ENCODE measurements around the gene FSTL5.

Gene FSTL5

GRCh38 chr4:161714022-161714751 lies 449.6 kb downstream of the FSTL5 start:
- no peaks in the 10 kb centered on the region for H3K9me3 ChIP-seq (ENCODE audit: control insufficient read depth in 2 of 2, low read length in 2 of 2)
- H3K27me3 ChIP-seq (ENCODE audit: control insufficient read depth in 1 of 2, insufficient read depth in 2 of 2, low read length in 2 of 2): no peaks in the 10 kb centered on the region
- no peaks in the 10 kb centered on the region for H3K36me3 ChIP-seq (ENCODE audit: control insufficient read depth in 2 of 2, insufficient read depth in 2 of 2, low read length in 2 of 2)
- no peak overlapping the region for H3K27ac ChIP-seq (ENCODE audit: low read length)
- no peak overlapping the region for H3K9ac ChIP-seq (ENCODE audit: low read length in 2 of 2)
- H3K4me3 ChIP-seq (ENCODE audit: low read length in 2 of 2): no peak overlapping the region
- H3K4me1 ChIP-seq (ENCODE audit: control insufficient read depth, insufficient read depth, low read length): no peaks in the 10 kb centered on the region

GRCh38 chr4:161704653-161705052 lies 459.1 kb downstream of the FSTL5 start:
- H3K4me1 ChIP-seq (ENCODE audit: control insufficient read depth, insufficient read depth, low read length): no peaks in the 10 kb centered on the region
- H3K4me3 ChIP-seq (ENCODE audit: low read length in 2 of 2): no peak overlapping the region
- no peaks in the 10 kb centered on the region for H3K9me3 ChIP-seq (ENCODE audit: control insufficient read depth in 2 of 2, low read length in 2 of 2)
- H3K27ac ChIP-seq (ENCODE audit: low read length): no peak overlapping the region
- H3K9ac ChIP-seq (ENCODE audit: low read length in 2 of 2): no peak overlapping the region
- H3K36me3 ChIP-seq (ENCODE audit: control insufficient read depth in 2 of 2, insufficient read depth in 2 of 2, low read length in 2 of 2): no peaks in the 10 kb centered on the region
- no peaks in the 10 kb centered on the region for H3K27me3 ChIP-seq (ENCODE audit: control insufficient read depth in 1 of 2, insufficient read depth in 2 of 2, low read length in 2 of 2)

- H3K9ac ChIP-seq (ENCODE audit: low read length in 2 of 2): no peak overlapping the region
- H3K27me3 ChIP-seq (ENCODE audit: control insufficient read depth in 1 of 2, insufficient read depth in 2 of 2, low read length in 2 of 2): no peaks in the 10 kb centered on the region
- no peaks in the 10 kb centered on the region for H3K36me3 ChIP-seq (ENCODE audit: control insufficient read depth in 2 of 2, insufficient read depth in 2 of 2, low read length in 2 of 2)
- no peak overlapping the region for H3K4me3 ChIP-seq (ENCODE audit: low read length in 2 of 2)
- no peak overlapping the region for H3K27ac ChIP-seq (ENCODE audit: low read length)
- H3K9me3 ChIP-seq (ENCODE audit: control insufficient read depth in 2 of 2, low read length in 2 of 2): no peaks in the 10 kb centered on the region
- H3K4me1 ChIP-seq (ENCODE audit: control insufficient read depth, insufficient read depth, low read length): no peaks in the 10 kb centered on the region
These were observed 459.8 kb downstream of the FSTL5 start for GRCh38 chr4:161704040-161704439.

GRCh38 chr4:161702287-161702686 lies 461.5 kb downstream of the FSTL5 start:
- Histone ChIP-seq H3K9ac (ENCODE audit: low read length in 2 of 2) (no peak overlapping the region), H3K4me1 (ENCODE audit: control insufficient read depth, insufficient read depth, low read length) (no peaks in the 10 kb centered on the region), H3K4me3 (ENCODE audit: low read length in 2 of 2) (no peak overlapping the region), H3K27me3 (ENCODE audit: control insufficient read depth in 1 of 2, insufficient read depth in 2 of 2, low read length in 2 of 2) (no peaks in the 10 kb centered on the region), H3K36me3 (ENCODE audit: control insufficient read depth in 2 of 2, insufficient read depth in 2 of 2, low read length in 2 of 2) (no peaks in the 10 kb centered on the region), H3K27ac (ENCODE audit: low read length) (no peak overlapping the region), H3K9me3 (ENCODE audit: control insufficient read depth in 2 of 2, low read length in 2 of 2) (peaks cover 0 to 4% of the 10 kb centered on the region in 2 donors)

GRCh38 chr4:161696944-161697343 lies 466.9 kb downstream of the FSTL5 start:
- no peak overlapping the region for H3K4me3 ChIP-seq (ENCODE audit: low read length in 2 of 2)
- H3K9ac ChIP-seq (ENCODE audit: low read length in 2 of 2): no peak overlapping the region
- no peak overlapping the region for H3K27ac ChIP-seq (ENCODE audit: low read length)
- H3K9me3 ChIP-seq (ENCODE audit: control insufficient read depth in 2 of 2, low read length in 2 of 2): peaks cover 0 to 4% of the 10 kb centered on the region in 2 donors
- no peaks in the 10 kb centered on the region for H3K4me1 ChIP-seq (ENCODE audit: control insufficient read depth, insufficient read depth, low read length)
- no peaks in the 10 kb centered on the region for H3K36me3 ChIP-seq (ENCODE audit: control insufficient read depth in 2 of 2, insufficient read depth in 2 of 2, low read length in 2 of 2)
- H3K27me3 ChIP-seq (ENCODE audit: control insufficient read depth in 1 of 2, insufficient read depth in 2 of 2, low read length in 2 of 2): no peaks in the 10 kb centered on the region

- no peak overlapping the region for H3K9ac ChIP-seq (ENCODE audit: low read length in 2 of 2)
- H3K4me3 ChIP-seq (ENCODE audit: low read length in 2 of 2): no peak overlapping the region
- no peak overlapping the region for H3K27ac ChIP-seq (ENCODE audit: low read length)
- no peaks in the 10 kb centered on the region for H3K9me3 ChIP-seq (ENCODE audit: control insufficient read depth in 2 of 2, low read length in 2 of 2)
- H3K36me3 ChIP-seq (ENCODE audit: control insufficient read depth in 2 of 2, insufficient read depth in 2 of 2, low read length in 2 of 2): no peaks in the 10 kb centered on the region
- no peaks in the 10 kb centered on the region for H3K4me1 ChIP-seq (ENCODE audit: control insufficient read depth, insufficient read depth, low read length)
- H3K27me3 ChIP-seq (ENCODE audit: control insufficient read depth in 1 of 2, insufficient read depth in 2 of 2, low read length in 2 of 2): no peaks in the 10 kb centered on the region
These were observed 483.7 kb downstream of the FSTL5 start for GRCh38 chr4:161680146-161680545.

GRCh38 chr4:161664740-161665139 lies 499.1 kb downstream of the FSTL5 start:
- Histone ChIP-seq H3K9me3 (ENCODE audit: control insufficient read depth in 2 of 2, low read length in 2 of 2) (no peaks in the 10 kb centered on the region), H3K36me3 (ENCODE audit: control insufficient read depth in 2 of 2, insufficient read depth in 2 of 2, low read length in 2 of 2) (no peaks in the 10 kb centered on the region), H3K4me3 (ENCODE audit: low read length in 2 of 2) (no peak overlapping the region), H3K9ac (ENCODE audit: low read length in 2 of 2) (no peak overlapping the region), H3K4me1 (ENCODE audit: control insufficient read depth, insufficient read depth, low read length) (no peaks in the 10 kb centered on the region), H3K27ac (ENCODE audit: low read length) (no peak overlapping the region), H3K27me3 (ENCODE audit: control insufficient read depth in 1 of 2, insufficient read depth in 2 of 2, low read length in 2 of 2) (no peaks in the 10 kb centered on the region)

GRCh38 chr4:161663844-161664243 lies 500.0 kb downstream of the FSTL5 start:
- Histone ChIP-seq H3K4me1 (ENCODE audit: control insufficient read depth, insufficient read depth, low read length) (no peaks in the 10 kb centered on the region), H3K27me3 (ENCODE audit: control insufficient read depth in 1 of 2, insufficient read depth in 2 of 2, low read length in 2 of 2) (no peaks in the 10 kb centered on the region), H3K27ac (ENCODE audit: low read length) (no peak overlapping the region), H3K9me3 (ENCODE audit: control insufficient read depth in 2 of 2, low read length in 2 of 2) (no peaks in the 10 kb centered on the region), H3K36me3 (ENCODE audit: control insufficient read depth in 2 of 2, insufficient read depth in 2 of 2, low read length in 2 of 2) (no peaks in the 10 kb centered on the region), H3K4me3 (ENCODE audit: low read length in 2 of 2) (no peak overlapping the region), H3K9ac (ENCODE audit: low read length in 2 of 2) (no peak overlapping the region)

- Histone ChIP-seq H3K27me3 (ENCODE audit: control insufficient read depth in 1 of 2, insufficient read depth in 2 of 2, low read length in 2 of 2) (no peaks in the 10 kb centered on the region), H3K9ac (ENCODE audit: low read length in 2 of 2) (no peak overlapping the region), H3K27ac (ENCODE audit: low read length) (no peak overlapping the region), H3K4me3 (ENCODE audit: low read length in 2 of 2) (no peak overlapping the region), H3K9me3 (ENCODE audit: control insufficient read depth in 2 of 2, low read length in 2 of 2) (no peaks in the 10 kb centered on the region), H3K4me1 (ENCODE audit: control insufficient read depth, insufficient read depth, low read length) (no peaks in the 10 kb centered on the region), H3K36me3 (ENCODE audit: control insufficient read depth in 2 of 2, insufficient read depth in 2 of 2, low read length in 2 of 2) (no peaks in the 10 kb centered on the region)
These were observed 505.1 kb downstream of the FSTL5 start for GRCh38 chr4:161658676-161659075.

GRCh38 chr4:161657616-161658015 lies 506.2 kb downstream of the FSTL5 start:
- H3K9ac ChIP-seq (ENCODE audit: low read length in 2 of 2): no peak overlapping the region
- H3K27ac ChIP-seq (ENCODE audit: low read length): no peak overlapping the region
- H3K36me3 ChIP-seq (ENCODE audit: control insufficient read depth in 2 of 2, insufficient read depth in 2 of 2, low read length in 2 of 2): no peaks in the 10 kb centered on the region
- no peaks in the 10 kb centered on the region for H3K4me1 ChIP-seq (ENCODE audit: control insufficient read depth, insufficient read depth, low read length)
- H3K4me3 ChIP-seq (ENCODE audit: low read length in 2 of 2): no peak overlapping the region
- no peaks in the 10 kb centered on the region for H3K27me3 ChIP-seq (ENCODE audit: control insufficient read depth in 1 of 2, insufficient read depth in 2 of 2, low read length in 2 of 2)
- no peaks in the 10 kb centered on the region for H3K9me3 ChIP-seq (ENCODE audit: control insufficient read depth in 2 of 2, low read length in 2 of 2)

GRCh38 chr4:161656594-161656993 lies 507.2 kb downstream of the FSTL5 start:
- H3K27ac ChIP-seq (ENCODE audit: low read length): no peak overlapping the region
- no peaks in the 10 kb centered on the region for H3K9me3 ChIP-seq (ENCODE audit: control insufficient read depth in 2 of 2, low read length in 2 of 2)
- no peaks in the 10 kb centered on the region for H3K27me3 ChIP-seq (ENCODE audit: control insufficient read depth in 1 of 2, insufficient read depth in 2 of 2, low read length in 2 of 2)
- H3K36me3 ChIP-seq (ENCODE audit: control insufficient read depth in 2 of 2, insufficient read depth in 2 of 2, low read length in 2 of 2): no peaks in the 10 kb centered on the region
- H3K9ac ChIP-seq (ENCODE audit: low read length in 2 of 2): no peak overlapping the region
- no peak overlapping the region for H3K4me3 ChIP-seq (ENCODE audit: low read length in 2 of 2)
- H3K4me1 ChIP-seq (ENCODE audit: control insufficient read depth, insufficient read depth, low read length): no peaks in the 10 kb centered on the region
